Naive thymus-derived CD4-positive, alpha-beta T cell (primary cell): ENCODE measurements around the gene CCM2. TPM values are rescaled to one million over a fixed set of nuclear protein-coding genes. Genes with fewer than 3 reads are reported as not detected.
"Not testable (repeated sequence)": the region's sequence is repeated elsewhere in the genome, so short reads cannot be mapped to it uniquely, and the experiment has no call there.

Experiments used
- ATAC-seq: fragments of 150-1000 bp; cut with Tn5 transposase; 2 replicates; pipeline ENCODE4 v1.10.0; 2021; ENCODE audit warnings: mild to moderate bottlenecking, moderate library complexity
- CTCF ChIA-PET: fragments of 350-600 bp; sonication (Branson Sonifier 250); formaldehyde crosslinking; loops from one replicate; lab custom pipeline; 2021; ENCODE audit warnings: antibody characterized with exemption; lab: Charles Lee
- POLR2A ChIA-PET: fragments of 350-600 bp; sonication (Branson Sonifier 250); formaldehyde crosslinking; loops from one replicate; lab custom pipeline; 2021; ENCODE audit warnings: antibody characterized with exemption, inconsistent platforms; lab: Charles Lee
- DNase-seq, 9 donors: peaks; one replicate each; pipeline versions ENCODE4 v3.0.0 to v3.0.0-alpha.2; 2020 to 2022; ENCODE audit warnings: mixed read lengths in 1 of 9
- H3K27ac ChIP-seq: one replicate; pipeline ENCODE4 v1.7.0; 2013; ENCODE audit warnings: mild to moderate bottlenecking, low read depth, low read length, moderate library complexity
- H3K27me3 ChIP-seq, 2 donors: one replicate each; pipeline ENCODE4 v1.7.0; 2013; ENCODE audit warnings: low read length in 2 of 2, mild to moderate bottlenecking in 2 of 2, moderate library complexity in 2 of 2; ENCODE audit not compliant: control insufficient read depth in 2 of 2, insufficient read depth in 2 of 2
- H3K36me3 ChIP-seq, 3 experiments: 1 replicate in 2 of 3; 2 replicates in 1 of 3; pipeline ENCODE4 v1.7.0; 2013; ENCODE audit warnings: low read length in 3 of 3, mild to moderate bottlenecking in 3 of 3, moderate library complexity in 1 of 3; ENCODE audit not compliant: insufficient read depth in 3 of 3, control insufficient read depth in 2 of 3
- H3K4me1 ChIP-seq, 2 donors: one replicate each; pipeline ENCODE4 v1.7.0; 2013; ENCODE audit warnings: low read length in 2 of 2, mild to moderate bottlenecking in 2 of 2, moderate library complexity in 1 of 2; ENCODE audit not compliant: control insufficient read depth in 2 of 2, insufficient read depth in 2 of 2
- H3K4me3 ChIP-seq: 2 replicates; pipeline ENCODE4 v1.7.0; 2013; ENCODE audit warnings: mild to moderate bottlenecking, low read length
- H3K9me3 ChIP-seq, 3 experiments: 1 replicate in 2 of 3; 2 replicates in 1 of 3; pipeline ENCODE4 v1.7.0; 2013; ENCODE audit warnings: low read length in 3 of 3; ENCODE audit not compliant: control insufficient read depth in 2 of 3
- H3K27ac Mint-ChIP-seq, 9 donors: one replicate each; pipeline ENCODE4 v1.8.0; 2020 to 2022; ENCODE audit warnings: mixed read lengths in 9 of 9, mild to moderate bottlenecking in 8 of 9, moderate library complexity in 5 of 9, inconsistent platforms in 2 of 9
- H3K27me3 Mint-ChIP-seq, 5 donors: one replicate each; pipeline ENCODE4 v1.8.0; 2021 to 2022; ENCODE audit warnings: mixed read lengths in 5 of 5, mild to moderate bottlenecking in 1 of 5
- H3K36me3 Mint-ChIP-seq, 5 donors: one replicate each; pipeline ENCODE4 v1.8.0; 2020 to 2022; ENCODE audit warnings: mixed read lengths in 5 of 5, mild to moderate bottlenecking in 3 of 5, inconsistent platforms in 1 of 5
- H3K4me1 Mint-ChIP-seq, 7 donors: one replicate each; pipeline ENCODE4 v1.8.0; 2020 to 2022; ENCODE audit warnings: mixed read lengths in 7 of 7, mild to moderate bottlenecking in 3 of 7, inconsistent platforms in 1 of 7
- H3K4me3 Mint-ChIP-seq, 10 donors: one replicate each; pipeline ENCODE4 v1.8.0; 2020 to 2022; ENCODE audit warnings: mild to moderate bottlenecking in 10 of 10, mixed read lengths in 10 of 10, moderate library complexity in 6 of 10, inconsistent platforms in 2 of 10
- H3K9me3 Mint-ChIP-seq, 11 donors: one replicate each; pipeline ENCODE4 v1.8.0; 2020 to 2022; ENCODE audit warnings: mixed read lengths in 11 of 11, mild to moderate bottlenecking in 4 of 11, inconsistent platforms in 1 of 11, moderate library complexity in 1 of 11
- intact Hi-C, 2 donors: fragments of 100-400 bp; cut with micrococcal nuclease; formaldehyde crosslinking; loops; one replicate each; pipeline ENCODE4 v1.15.1; 2023
- polyA plus RNA-seq, 2 donors: library from polyadenylated mRNA; unstranded; fragments of 300-500 nt; fragmentation: Illumina TruSeq; gene quantifications; one replicate each; pipeline ENCODE4 v1.2.3, GENCODE V29; 2021
- total RNA-seq, 6 experiments: library from RNA in 5 of 6; stranded (reverse) in 5 of 6; gene quantifications; 1 replicate in 5 of 6; 2 replicates in 1 of 6; pipeline ENCODE4 v1.2.3 and lab custom pipeline; 2021 to 2026

The CCM2 gene
- total and polyA plus RNA-seq, 7 experiments from 2014 or later = 75.9 to 200 (median 119) TPM

- peaks cover 17 to 34% of the 10 kb centered on the region in 2 donors for H3K4me1 ChIP-seq
- no peaks in the 10 kb centered on the region for H3K27me3 ChIP-seq
- CTCF ChIA-PET = interaction anchor here (1.9 kb wide), 1 partner anchor 23 kb away, joined by 9 read pairs; no protein-coding TSS in a partner anchor
- peak overlapping the region; percentile 80 to 100 (median 99) for H3K27ac Mint-ChIP-seq
- peaks cover 0 to 19% (median 13%) of the 10 kb centered on the region in 5 donors for H3K36me3 Mint-ChIP-seq
- H3K9me3 Mint-ChIP-seq = peaks cover 0 to 4% (median 0%) of the 10 kb centered on the region in 11 donors
- H3K27me3 Mint-ChIP-seq = peaks cover 0 to 34% (median 0%) of the 10 kb centered on the region in 5 donors
- DNase-seq = no peak
- POLR2A ChIA-PET = interaction anchor here (0.5 to 3.4 kb wide), 12 partner anchors 11 to 539 kb away, joined by 3 to 37 read pairs (median 7); partner anchors contain the start of genes CCM2, DDX56, H2AZ2 and PURB
- H3K9me3 ChIP-seq = no peaks in the 10 kb centered on the region
- peak overlapping the region; percentile 26 to 100 (median 94) for H3K4me3 Mint-ChIP-seq
- no peak for ATAC-seq
- peaks cover 26 to 48% (median 40%) of the 10 kb centered on the region in 7 donors for H3K4me1 Mint-ChIP-seq
- intact Hi-C loops = loop anchor here (2.0 to 10.0 kb wide), 3 partner anchors 24 to 1030 kb away; partner anchors contain the start of gene POLM (in 2 of the 2)
- H3K36me3 ChIP-seq = peaks cover 12 to 17% (median 13%) of the 10 kb centered on the region in 3 experiments
- H3K27ac ChIP-seq = peak overlapping the region; percentile 98
- no peak overlapping the region for H3K4me3 ChIP-seq
Observed at GRCh38 chr7:45112648-45113047, 112.6 kb downstream of the CCM2 start.

GRCh38 chr7:45114257-45114656 lies 114.3 kb downstream of the CCM2 start:
- DNase-seq, H3K27me3 ChIP-seq, H3K4me3 Mint-ChIP-seq, H3K27ac ChIP-seq, H3K36me3 Mint-ChIP-seq, H3K9me3 ChIP-seq, ATAC-seq, H3K36me3 ChIP-seq, H3K9me3 Mint-ChIP-seq, H3K4me3 ChIP-seq: not testable (repeated sequence)
- peaks cover 12 to 18% of the 10 kb centered on the region in 2 donors for H3K4me1 ChIP-seq
- H3K4me1 Mint-ChIP-seq = peaks cover 15 to 32% (median 25%) of the 10 kb centered on the region in 7 donors
- peaks cover 0 to 34% (median 3%) of the 10 kb centered on the region in 5 donors for H3K27me3 Mint-ChIP-seq
- ChIA-PET POLR2A (interaction anchor here (0.9 to 1.2 kb wide), 5 partner anchors 9 to 366 kb away, joined by 3 to 4 read pairs (median 3); partner anchors contain the start of gene PURB), CTCF (interaction anchor here (1.0 to 1.3 kb wide), 3 partner anchors 21 to 256 kb away, joined by 3 to 7 read pairs (median 3); no protein-coding TSS in a partner anchor)
- H3K27ac Mint-ChIP-seq = peak overlapping the region in 4 of 9 donors; percentile 29 to 87 (median 44)
- intact Hi-C loops = loop anchor here (5.0 to 10.0 kb wide), 2 partner anchors 1029 to 1032 kb away; partner anchors contain the start of gene POLM (in 2 of the 2)

DNA sequence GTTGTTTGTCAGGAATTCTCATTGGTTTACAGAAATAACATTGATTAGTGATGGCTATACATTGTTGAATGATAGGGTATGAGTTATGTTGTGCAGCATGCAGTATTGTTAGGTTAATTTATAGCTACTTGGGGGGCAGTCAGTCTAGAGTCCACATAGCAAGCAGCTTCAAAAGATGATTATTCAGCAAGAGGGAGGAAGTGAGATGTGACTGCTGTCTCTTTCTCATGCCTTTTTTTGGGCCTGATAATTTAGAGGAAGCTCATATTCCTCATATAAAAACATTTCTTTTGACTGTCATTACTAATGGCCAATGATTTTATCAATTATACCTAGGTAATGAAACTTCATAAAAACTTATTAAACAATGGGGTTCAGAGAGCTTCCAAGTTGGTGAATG lies 114.9 kb downstream of the CCM2 start:
- POLR2A ChIA-PET = interaction anchor here (0.5 to 1.2 kb wide), 5 partner anchors 78 to 540 kb away, joined by 3 to 6 read pairs (median 4); partner anchors contain the start of gene PURB
- Histone ChIP-seq H3K9me3 (no peaks in the 10 kb centered on the region), H3K4me1 (peaks cover 11 to 13% of the 10 kb centered on the region in 2 donors), H3K36me3 (no peaks in the 10 kb centered on the region), H3K27ac (no peak overlapping the region), H3K4me3 (no peak overlapping the region), H3K27me3 (peaks cover 0 to 3% of the 10 kb centered on the region in 2 donors)
- ATAC-seq = no peak
- intact Hi-C loops = loop anchor here (5.0 to 10.0 kb wide), 2 partner anchors 1030 to 1033 kb away; partner anchors contain the start of gene POLM (in 2 of the 2)
- no peak overlapping the region for H3K4me3 Mint-ChIP-seq
- H3K4me1 Mint-ChIP-seq = peaks cover 13 to 27% (median 23%) of the 10 kb centered on the region in 7 donors
- H3K9me3 Mint-ChIP-seq = peaks cover 0 to 4% (median 0%) of the 10 kb centered on the region in 11 donors
- CTCF ChIA-PET = interaction anchor here (0.6 to 1.3 kb wide), 3 partner anchors 21 to 491 kb away, joined by 3 to 7 read pairs (median 3); no protein-coding TSS in a partner anchor
- H3K27ac Mint-ChIP-seq = no peak overlapping the region
- DNase-seq = no peak
- peaks cover 0 to 9% (median 3%) of the 10 kb centered on the region in 5 donors for H3K36me3 Mint-ChIP-seq
- peaks cover 0 to 34% (median 3%) of the 10 kb centered on the region in 5 donors for H3K27me3 Mint-ChIP-seq

DNA sequence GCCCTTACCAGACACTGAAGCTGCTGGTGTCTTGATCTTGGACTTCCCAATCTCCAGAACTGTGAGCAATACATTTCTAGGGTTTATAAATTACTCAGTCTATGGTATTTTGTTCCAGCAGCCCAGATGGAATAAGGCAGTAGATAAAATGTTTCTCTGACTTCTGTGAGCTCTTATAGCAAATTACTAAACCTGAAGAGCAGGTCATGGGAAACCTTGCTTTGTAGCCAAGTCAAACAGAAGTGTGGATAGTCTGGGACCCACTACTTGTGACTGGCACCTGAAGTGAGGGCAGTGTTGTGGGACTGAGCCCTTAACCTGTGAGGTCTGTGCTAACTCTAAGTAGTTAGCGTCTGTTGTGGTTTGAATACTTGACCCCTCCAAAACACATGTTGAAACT lies 116.0 kb downstream of the CCM2 start:
- POLR2A ChIA-PET = no interaction called here

GRCh38 chr7:45117582-45117981 lies 117.6 kb downstream of the CCM2 start:
- H3K9me3 ChIP-seq = no peaks in the 10 kb centered on the region
- Mint-ChIP-seq H3K27me3 (peaks cover 0 to 27% (median 3%) of the 10 kb centered on the region in 5 donors), H3K9me3 (no peaks in the 10 kb centered on the region), H3K4me1 (peaks cover 0 to 11% (median 9%) of the 10 kb centered on the region in 7 donors), H3K36me3 (no peaks in the 10 kb centered on the region), H3K4me3 (no peak overlapping the region), H3K27ac (no peak overlapping the region)
- no peaks in the 10 kb centered on the region for H3K36me3 ChIP-seq
- POLR2A ChIA-PET = no interaction called here
- H3K27ac ChIP-seq = no peak overlapping the region
- H3K27me3 ChIP-seq = peaks cover 0 to 3% of the 10 kb centered on the region in 2 donors
- DNase-seq (no peak), ATAC-seq (no peak)
- intact Hi-C loops = loop anchor here in 1 of 2 donors (10.0 kb wide), 1 partner anchor 1033 kb away; the partner anchor contains the start of gene POLM
- peaks cover under 1 to 5% of the 10 kb centered on the region in 2 donors for H3K4me1 ChIP-seq
- H3K4me3 ChIP-seq = no peak overlapping the region
- CTCF ChIA-PET = interaction anchor here (0.7 kb wide), 1 partner anchor 13 kb away, joined by 3 read pairs; no protein-coding TSS in a partner anchor

More for the DNA sequence above, 116.0 kb downstream of the CCM2 start:
- Mint-ChIP-seq H3K27me3 (peaks cover 0 to 34% (median 3%) of the 10 kb centered on the region in 5 donors), H3K4me1 (peaks cover 7 to 17% (median 16%) of the 10 kb centered on the region in 7 donors), H3K9me3 (peaks cover 0 to 4% (median 0%) of the 10 kb centered on the region in 11 donors), H3K36me3 (peaks cover 0 to 6% (median 0%) of the 10 kb centered on the region in 5 donors), H3K27ac (no peak overlapping the region), H3K4me3 (no peak overlapping the region)
- Histone ChIP-seq H3K27me3 (peaks cover 0 to 3% of the 10 kb centered on the region in 2 donors), H3K9me3 (no peaks in the 10 kb centered on the region), H3K36me3 (no peaks in the 10 kb centered on the region), H3K4me3 (no peak overlapping the region), H3K27ac (no peak overlapping the region), H3K4me1 (peaks cover 2 to 6% of the 10 kb centered on the region in 2 donors)
- no peak for DNase-seq
- no peak for ATAC-seq
- intact Hi-C loops = loop anchor here in 1 of 2 donors (10.0 kb wide), 1 partner anchor 1031 kb away; the partner anchor contains the start of gene POLM
- CTCF ChIA-PET = no interaction called here

DNA sequence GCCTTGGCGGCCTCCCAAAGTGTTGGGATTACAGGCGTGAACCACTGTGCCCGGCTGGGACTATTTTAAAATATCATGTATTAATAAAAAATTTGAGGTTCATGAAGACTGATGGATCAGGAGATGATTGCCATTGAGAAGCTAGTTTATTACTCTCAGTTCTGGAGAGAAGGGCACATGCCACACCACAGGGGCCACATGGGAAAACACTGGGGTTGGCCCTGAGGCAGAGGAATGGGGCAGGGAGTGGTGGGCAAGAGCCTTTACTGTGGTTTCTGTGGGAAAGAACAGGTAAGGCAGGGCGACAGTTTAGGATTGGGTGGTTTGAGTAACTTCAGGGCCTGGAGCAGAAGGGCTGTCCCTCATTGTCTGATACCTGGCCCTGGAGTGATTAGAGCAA lies 118.3 kb downstream of the CCM2 start:
- Mint-ChIP-seq H3K9me3 (no peaks in the 10 kb centered on the region), H3K36me3 (peaks cover 0 to under 1% (median 0%) of the 10 kb centered on the region in 5 donors), H3K27ac (no peak overlapping the region), H3K4me3 (no peak overlapping the region), H3K4me1 (peaks cover 2 to 17% (median 10%) of the 10 kb centered on the region in 7 donors), H3K27me3 (peaks cover 0 to 20% (median 3%) of the 10 kb centered on the region in 5 donors)
- Histone ChIP-seq H3K27ac (no peak overlapping the region), H3K27me3 (peaks cover 0 to 3% of the 10 kb centered on the region in 2 donors), H3K4me3 (no peak overlapping the region), H3K4me1 (peaks cover 8 to 12% of the 10 kb centered on the region in 2 donors), H3K9me3 (no peaks in the 10 kb centered on the region), H3K36me3 (no peaks in the 10 kb centered on the region)
- ChIA-PET CTCF (interaction anchor here (0.7 kb wide), 1 partner anchor 14 kb away, joined by 3 read pairs; no protein-coding TSS in a partner anchor), POLR2A (no interaction called here)
- intact Hi-C loops = loop anchor here in 1 of 2 donors (10.0 kb wide), 1 partner anchor 1033 kb away; the partner anchor contains the start of gene POLM
- no peak for DNase-seq
- no peak for ATAC-seq
